ENCODE results near the gene HOXA3. TPM values are rescaled to one million over a fixed set of nuclear protein-coding genes. Genes with fewer than 3 reads are reported as not detected.

HOXA3 gene
- total and polyA plus RNA-seq, 2 donors: 9.0 to 11.4 TPM

DNA sequence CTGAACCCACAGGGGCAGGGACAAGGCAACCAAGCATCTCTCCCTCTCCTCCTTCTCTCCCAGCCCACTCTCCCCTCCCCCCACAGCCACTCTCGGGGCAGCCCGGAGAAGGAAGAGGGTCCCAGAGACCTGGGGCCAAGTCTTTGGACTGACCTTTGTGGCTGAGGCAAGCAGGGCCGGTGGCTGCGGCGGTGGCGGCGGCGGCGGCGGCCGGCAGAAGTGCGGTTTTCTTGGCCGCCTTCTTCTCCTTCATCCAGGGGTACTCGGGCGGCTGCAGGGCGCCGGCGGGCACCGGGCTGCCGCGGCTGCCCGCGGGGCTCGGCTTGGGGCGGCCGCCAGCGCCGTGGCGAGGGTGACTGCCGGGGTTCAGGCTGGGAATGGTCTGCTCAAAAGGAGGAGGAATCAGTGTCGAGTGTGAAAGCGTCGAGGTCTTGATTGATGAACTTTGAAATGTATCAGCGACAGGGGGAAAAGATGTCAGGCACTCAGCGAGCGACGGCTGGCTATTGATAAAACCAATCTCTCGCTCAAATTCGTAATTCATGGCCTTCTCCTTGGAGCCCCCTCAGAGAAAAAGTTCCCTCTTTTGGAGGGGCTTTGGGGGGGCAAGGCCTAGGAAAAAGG, 50.3 kb downstream of the HOXA3 start:
- WGBS: 55% methylated on average over 39 of the region's 39 CpGs
- no peaks in the 10 kb centered on the region for H3K36me3 ChIP-seq (ENCODE audit: insufficient read depth)
- DNase-seq (ENCODE audit: extremely low spot score): no peak
- H3K4me1 ChIP-seq (ENCODE audit: insufficient read depth): no peaks in the 10 kb centered on the region
- no peak overlapping the region for H3K27ac ChIP-seq (ENCODE audit: low read depth)
- peak overlapping the region; percentile 29 for H3K4me3 ChIP-seq (ENCODE audit: low read depth, low read length)

DNA sequence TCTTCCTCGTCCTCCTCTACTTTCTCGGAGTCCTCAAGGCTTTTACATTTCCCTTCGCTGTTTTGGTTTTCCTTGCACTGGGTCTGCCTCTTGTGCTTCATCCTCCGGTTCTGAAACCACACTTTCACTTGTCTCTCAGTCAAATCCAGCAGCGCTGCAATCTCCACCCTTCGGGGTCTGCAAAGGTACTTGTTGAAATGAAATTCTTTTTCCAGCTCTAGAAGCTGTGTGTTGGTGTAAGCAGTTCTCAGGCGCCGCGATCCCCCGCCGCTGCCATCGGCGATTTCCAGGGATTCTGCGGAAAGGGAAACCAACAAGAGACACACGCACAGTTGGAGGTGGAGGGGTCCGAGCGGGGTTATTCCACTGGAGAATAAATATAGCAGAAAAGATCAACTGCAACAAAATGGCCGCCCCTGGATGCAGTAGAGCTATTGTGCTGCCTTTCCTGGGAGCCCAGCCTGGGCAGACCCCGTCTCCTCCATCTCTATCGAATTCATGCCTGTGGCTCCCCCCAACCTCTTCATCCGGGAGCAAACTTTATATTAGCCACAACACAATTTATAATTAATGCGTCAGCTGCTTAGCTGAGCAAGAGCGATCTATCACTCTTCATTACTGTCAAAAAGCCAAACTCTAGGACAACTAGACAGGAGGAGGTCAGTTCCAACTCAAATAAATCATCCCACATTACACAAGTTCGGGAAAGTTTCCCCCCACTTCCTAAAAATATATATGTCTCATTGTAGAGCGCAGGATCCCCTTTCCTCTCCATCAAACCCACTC, 51.0 kb downstream of the HOXA3 start:
- Histone ChIP-seq H3K4me1 (ENCODE audit: insufficient read depth) (no peaks in the 10 kb centered on the region), H3K4me3 (ENCODE audit: low read depth, low read length) (peak overlapping the region; percentile 29), H3K27ac (ENCODE audit: low read depth) (no peak overlapping the region), H3K36me3 (ENCODE audit: insufficient read depth) (no peaks in the 10 kb centered on the region)
- WGBS: 75% methylated on average over 25 of the region's 25 CpGs
- DNase-seq (ENCODE audit: extremely low spot score): no peak

DNA sequence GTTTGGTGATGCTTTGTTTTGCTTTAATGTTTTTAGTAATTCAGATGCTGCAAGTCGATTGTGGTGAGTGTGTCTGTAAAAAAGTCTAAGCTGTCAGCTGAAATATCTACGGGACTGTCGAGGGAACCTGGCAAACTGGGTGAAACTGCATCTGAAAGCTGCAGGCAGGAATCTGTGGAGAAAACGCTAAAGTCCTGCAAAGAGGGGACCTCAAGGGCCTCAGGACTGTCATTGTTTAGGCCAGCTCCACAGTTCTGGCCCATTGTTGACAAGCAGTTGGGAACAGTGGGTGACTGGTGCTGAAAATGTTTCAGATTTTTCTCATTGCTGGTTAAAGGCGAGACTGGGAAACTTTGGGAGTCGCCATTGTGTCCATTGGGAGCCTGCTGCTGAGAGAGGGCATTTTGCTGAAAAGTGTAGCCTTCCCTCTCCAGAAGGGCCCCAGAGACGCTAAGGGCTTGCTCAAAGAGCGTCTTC, 51.7 kb downstream of the HOXA3 start:
- H3K4me1 ChIP-seq (ENCODE audit: insufficient read depth): no peaks in the 10 kb centered on the region
- DNase-seq (ENCODE audit: extremely low spot score): no peak
- peak overlapping the region; percentile 18 for H3K4me3 ChIP-seq (ENCODE audit: low read depth, low read length)
- H3K27ac ChIP-seq (ENCODE audit: low read depth): no peak overlapping the region
- 84% methylated on average over 8 of the region's 8 CpGs for WGBS
- H3K36me3 ChIP-seq (ENCODE audit: insufficient read depth): no peaks in the 10 kb centered on the region

DNA sequence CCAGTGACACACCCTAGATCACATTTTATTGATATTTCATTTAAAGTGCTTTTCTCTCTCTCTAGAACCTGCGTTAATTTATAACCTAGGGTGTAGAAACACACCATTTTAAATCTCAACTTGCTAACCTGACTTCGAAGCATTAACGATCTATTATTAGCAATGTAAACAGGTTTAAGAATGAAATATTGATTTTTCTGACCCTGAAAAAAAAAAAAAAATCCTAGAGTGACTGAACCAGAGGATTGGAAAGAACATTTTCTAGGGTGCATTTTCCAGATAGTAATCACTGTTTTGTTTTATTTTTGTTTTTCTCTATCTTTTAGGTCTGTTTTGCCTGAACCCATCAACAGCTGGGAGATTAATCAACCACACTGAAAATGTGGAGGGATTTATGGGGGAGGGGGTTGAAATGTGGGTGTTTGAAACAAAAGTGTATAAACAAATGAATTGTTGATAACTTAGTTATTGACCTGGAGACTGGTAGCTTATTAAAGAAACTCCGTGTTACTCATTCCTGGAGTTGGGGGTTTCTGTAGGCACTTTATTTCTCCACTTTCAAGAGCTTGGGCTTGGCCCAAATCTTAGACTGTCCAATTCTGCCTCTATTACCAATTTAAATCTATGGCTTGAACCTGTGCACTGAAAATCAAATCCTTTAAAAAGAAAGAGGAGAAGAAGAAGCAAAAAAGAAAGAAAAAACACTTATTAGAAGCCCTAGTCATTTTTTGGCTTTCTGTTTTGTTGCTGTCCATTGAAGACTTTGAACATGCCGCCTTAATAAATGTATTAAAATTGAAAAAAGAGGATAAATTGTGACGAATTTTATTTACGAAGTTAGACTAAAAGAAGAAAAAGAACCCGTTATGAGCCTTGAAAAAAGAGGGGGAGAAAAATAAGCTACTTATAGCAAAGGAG, 52.7 kb downstream of the HOXA3 start:
- H3K4me1 ChIP-seq (ENCODE audit: insufficient read depth): no peaks in the 10 kb centered on the region
- WGBS: 86% methylated on average over 8 of the region's 8 CpGs

DNA sequence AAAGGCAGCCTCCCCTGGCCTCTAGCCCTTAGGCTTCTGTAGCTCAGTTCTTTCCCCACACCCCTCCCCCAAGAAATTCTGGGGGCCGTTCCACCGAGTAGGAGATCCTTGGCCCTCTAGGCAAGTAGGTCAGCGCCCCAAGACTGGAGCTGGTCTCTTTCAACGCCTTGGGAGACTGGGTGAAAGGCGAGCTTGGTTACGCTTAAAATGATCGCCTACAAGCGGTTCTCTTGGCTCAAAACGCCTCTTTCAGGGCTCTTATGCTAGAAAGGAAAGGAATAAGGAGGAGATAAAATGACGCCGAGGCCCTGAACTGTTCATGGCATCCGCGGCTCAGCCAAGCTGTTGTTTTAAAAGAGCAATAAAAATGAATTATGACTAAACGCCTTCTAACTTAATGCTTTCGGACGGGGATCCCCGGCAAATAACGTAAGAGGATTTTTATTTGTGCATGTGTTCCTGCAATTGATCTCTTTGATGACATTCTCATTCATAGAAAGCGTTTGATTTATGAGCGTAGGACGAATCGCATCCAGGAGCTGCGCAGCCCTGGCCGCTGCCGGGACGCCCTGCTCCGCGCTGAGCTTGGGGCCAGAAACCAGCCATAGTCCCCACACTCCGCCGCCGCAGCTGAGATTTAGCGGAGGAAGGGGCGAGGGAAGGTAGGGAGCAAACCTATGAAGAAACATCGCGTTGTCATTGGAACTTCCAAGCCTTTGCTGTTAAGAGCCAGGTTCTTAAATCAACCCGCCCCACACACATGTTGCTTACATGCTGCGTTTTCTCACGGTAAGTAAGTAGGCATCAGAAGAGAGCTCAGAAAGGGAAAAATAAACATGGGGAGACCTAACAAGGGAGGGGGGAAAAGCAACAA, 53.6 kb downstream of the HOXA3 start:
- WGBS: 11% methylated on average over 38 of the region's 38 CpGs
- no peaks in the 10 kb centered on the region for H3K4me1 ChIP-seq (ENCODE audit: insufficient read depth)
- peak overlapping the region; percentile 69 for H3K27ac ChIP-seq (ENCODE audit: low read depth)
- H3K4me3 ChIP-seq (ENCODE audit: low read depth, low read length): peak overlapping the region; percentile 93
- DNase-seq (ENCODE audit: extremely low spot score): peak; percentile 88
- H3K36me3 ChIP-seq (ENCODE audit: insufficient read depth): no peaks in the 10 kb centered on the region

More for the DNA sequence above, 52.7 kb downstream of the HOXA3 start:
- no peak for DNase-seq (ENCODE audit: extremely low spot score)
- Histone ChIP-seq H3K36me3 (ENCODE audit: insufficient read depth) (no peaks in the 10 kb centered on the region), H3K27ac (ENCODE audit: low read depth) (peak overlapping the region; percentile 12), H3K4me3 (ENCODE audit: low read depth, low read length) (no peak overlapping the region)

DNA sequence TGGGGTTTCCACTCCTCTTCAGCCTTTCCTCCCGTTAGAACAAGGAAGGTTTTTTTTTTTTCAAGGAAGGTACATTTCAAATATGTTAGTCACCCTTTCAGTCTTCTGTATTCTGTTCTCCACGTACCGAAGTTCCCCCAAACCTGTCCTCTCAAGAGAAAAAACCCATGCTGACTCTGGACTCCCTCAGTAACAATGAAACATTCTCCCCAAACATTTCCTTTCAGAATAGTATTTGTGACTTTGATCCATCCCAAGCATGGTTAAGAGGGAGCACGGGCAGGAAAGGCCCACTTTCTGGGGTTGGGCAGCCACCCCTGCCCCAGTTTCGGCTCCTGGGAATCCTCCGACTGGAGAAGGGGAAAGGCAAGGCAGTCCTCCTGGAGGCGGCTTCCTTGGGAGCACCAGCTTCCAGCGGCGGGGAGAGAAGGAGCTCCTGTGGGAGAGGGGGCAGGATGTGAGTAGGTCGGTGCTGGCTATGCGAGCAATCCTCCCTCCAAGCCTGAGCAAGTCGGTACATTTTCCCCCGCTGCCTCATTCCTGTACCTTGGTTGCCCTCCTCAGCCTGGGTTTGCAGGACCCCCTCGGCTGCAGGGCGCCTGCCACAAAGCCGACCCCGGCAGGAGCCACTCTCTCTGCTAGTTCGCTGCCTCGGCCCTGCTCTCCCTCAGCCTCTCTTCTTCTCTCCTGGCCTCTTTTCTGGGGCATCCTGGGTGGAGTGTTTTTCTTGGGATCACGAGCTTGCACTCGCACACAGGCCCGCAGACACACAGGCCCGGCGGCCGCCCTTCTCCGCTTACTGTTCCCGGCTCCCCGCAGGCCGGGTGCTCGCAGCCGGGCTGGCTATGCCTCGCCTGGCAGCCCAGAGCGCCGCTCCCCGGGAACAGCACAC, 54.5 kb downstream of the HOXA3 start:
- 18% methylated on average over 35 of the region's 35 CpGs for WGBS
- H3K36me3 ChIP-seq (ENCODE audit: insufficient read depth): no peaks in the 10 kb centered on the region
- no peak for DNase-seq (ENCODE audit: extremely low spot score)
- H3K4me3 ChIP-seq (ENCODE audit: low read depth, low read length): peak overlapping the region; percentile 93
- no peaks in the 10 kb centered on the region for H3K4me1 ChIP-seq (ENCODE audit: insufficient read depth)
- peak overlapping the region; percentile 91 for H3K27ac ChIP-seq (ENCODE audit: low read depth)

DNA sequence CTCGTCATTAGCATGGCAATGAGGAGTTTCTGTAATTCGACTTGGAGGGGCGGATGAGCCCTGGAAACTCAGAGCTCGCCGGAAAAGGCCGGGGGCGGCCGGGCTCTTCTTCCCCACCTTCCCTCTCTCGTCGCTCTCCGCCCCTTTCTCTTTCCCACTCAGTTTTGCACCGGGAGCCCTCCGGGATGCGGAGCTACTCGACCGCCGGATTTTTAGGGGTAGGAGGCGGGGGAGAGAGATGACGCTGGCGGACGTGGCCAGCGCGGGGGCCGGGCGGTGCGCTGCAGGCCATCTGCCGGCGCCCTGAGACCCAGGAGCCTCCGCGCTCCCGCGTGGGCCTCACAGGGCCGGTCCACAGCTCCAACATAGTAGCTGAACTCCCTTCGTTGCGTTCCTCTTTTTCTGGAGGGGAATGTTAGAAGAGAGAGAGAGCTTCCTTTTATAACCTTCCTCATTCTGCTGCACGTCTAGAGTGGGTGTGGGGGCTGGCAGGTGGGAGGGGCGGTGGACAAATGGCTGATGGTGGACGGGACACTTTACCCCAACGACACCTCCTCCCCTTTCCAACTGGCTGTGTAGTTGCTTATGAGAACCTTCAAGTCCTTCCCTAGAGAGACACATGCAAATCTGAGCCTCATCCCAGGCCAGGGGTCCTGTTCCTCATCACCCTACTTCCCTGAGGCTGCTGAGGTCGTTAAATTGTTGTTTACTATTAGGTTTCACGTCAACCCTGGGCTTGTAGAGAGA, 55.4 kb downstream of the HOXA3 start:
- Histone ChIP-seq H3K27ac (ENCODE audit: low read depth) (peak overlapping the region; percentile 91), H3K4me3 (ENCODE audit: low read depth, low read length) (peak overlapping the region; percentile 93), H3K4me1 (ENCODE audit: insufficient read depth) (no peaks in the 10 kb centered on the region), H3K36me3 (ENCODE audit: insufficient read depth) (no peaks in the 10 kb centered on the region)
- under 1% methylated on average over 41 of the region's 41 CpGs for WGBS
- no peak for DNase-seq (ENCODE audit: extremely low spot score)

DNA sequence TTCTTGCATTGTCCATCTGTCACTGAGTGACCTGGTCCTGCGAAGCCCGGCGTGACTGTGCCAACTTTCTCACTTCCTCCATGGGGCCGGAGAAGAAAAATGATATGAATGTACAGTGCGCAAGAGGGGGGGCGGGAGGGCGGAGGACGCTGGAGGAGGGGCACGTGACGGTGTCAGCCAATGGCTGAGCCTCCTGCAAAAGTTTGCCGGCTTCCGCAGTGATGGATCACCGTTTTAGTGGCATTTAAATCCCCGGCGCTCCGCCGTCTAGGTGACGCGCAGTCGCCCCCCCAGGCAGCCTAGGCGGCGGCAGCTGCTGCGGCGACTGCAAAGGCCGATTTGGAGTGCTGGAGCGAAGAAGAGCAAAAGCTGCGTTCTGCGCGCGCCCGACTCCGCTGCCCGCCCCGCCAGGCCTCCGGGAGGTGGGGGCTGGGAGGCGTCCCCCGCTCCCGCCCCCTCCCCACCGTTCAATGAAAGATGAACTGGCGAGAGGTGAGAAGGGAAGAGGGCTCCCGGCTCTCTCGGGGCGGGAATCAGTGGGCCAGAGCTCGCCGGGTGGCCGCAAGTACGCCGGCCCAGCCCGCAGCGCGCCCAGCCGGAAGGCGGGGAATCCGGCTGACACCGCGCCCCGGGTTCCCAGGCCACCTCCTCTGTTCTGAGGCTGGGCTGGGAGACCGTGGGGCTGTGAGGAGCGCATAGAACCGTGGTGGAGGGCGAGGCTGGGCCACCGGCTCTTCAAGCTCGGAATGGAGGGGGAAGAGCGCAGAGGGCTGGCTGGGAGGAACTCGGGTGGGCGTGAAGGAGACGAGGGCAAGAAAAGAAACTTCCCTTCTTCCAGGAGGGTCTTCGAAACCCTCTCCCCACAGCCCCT, 56.3 kb downstream of the HOXA3 start, which contains the start of gene HOXA1:
Gene HOXA1 (minus strand): TSS at position 104 of the 871 bp plus-strand sequence. CDS start 88 bp downstream, at position 16.
- DNase-seq (ENCODE audit: extremely low spot score): no peak
- H3K27ac ChIP-seq (ENCODE audit: low read depth): peak within 1 kb of the TSS; percentile 91
- no peaks in the 10 kb centered on the region for H3K36me3 ChIP-seq (ENCODE audit: insufficient read depth)
- no peaks in the 10 kb centered on the region for H3K4me1 ChIP-seq (ENCODE audit: insufficient read depth)
- H3K4me3 ChIP-seq (ENCODE audit: low read depth, low read length): peak within 1 kb of the TSS; percentile 93
- WGBS: under 1% methylated on average over 68 of the region's 68 CpGs

DNA sequence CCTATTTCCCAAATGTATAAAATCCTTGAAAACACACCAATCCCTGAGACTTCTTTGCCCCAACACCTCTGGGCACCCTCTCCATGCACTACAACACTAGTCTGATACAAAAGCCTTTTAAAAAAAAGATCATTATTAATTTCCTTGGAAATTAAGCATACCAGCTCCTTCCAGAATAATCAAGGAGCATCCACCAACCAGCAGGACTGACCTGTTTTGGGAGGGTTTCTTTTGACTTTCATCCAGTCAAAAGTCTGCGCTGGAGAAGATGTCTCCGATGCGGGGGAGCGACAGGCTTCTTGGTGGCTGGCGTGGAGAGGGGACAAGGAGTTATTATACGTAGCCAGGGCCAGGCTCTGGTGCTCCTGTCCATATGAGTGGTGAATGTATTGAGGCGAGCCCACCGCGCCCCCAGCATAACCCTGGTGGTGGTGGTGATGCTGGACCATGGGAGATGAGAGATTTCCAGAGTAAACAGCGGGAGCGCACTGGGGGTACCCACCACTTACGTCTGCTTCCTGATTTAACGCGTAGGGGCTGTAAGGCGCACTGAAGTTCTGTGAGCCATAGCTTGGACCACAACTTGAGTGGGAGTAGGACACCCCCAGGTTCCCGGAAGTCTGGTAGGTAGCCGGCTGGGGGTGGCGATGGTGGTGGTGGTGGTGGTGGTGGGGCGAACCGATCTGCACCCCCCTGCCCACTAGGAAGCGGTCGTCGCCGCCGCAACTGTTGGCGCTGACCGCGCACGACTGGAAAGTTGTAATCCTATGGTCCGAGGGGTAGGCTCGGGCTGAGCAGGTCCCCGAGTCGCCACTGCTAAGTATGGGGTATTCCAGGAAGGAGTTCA, 57.1 kb downstream of the HOXA3 start:
- Histone ChIP-seq H3K4me3 (ENCODE audit: low read depth, low read length) (peak overlapping the region; percentile 93), H3K27ac (ENCODE audit: low read depth) (no peak overlapping the region), H3K36me3 (ENCODE audit: insufficient read depth) (no peaks in the 10 kb centered on the region), H3K4me1 (ENCODE audit: insufficient read depth) (no peaks in the 10 kb centered on the region)
- no peak for DNase-seq (ENCODE audit: extremely low spot score)
- 18% methylated on average over 33 of the region's 33 CpGs for whole genome bisulfite sequencing

Data from urinary bladder (tissue), 4 donors.